Mesenteric fat pad (tissue), 1 donor: ENCODE data around the gene HTR1E. TPM values are rescaled to one million over a fixed set of nuclear protein-coding genes. Genes with fewer than 3 reads are reported as not detected.
"Not testable (repeated sequence)": the region's sequence is repeated elsewhere in the genome, so short reads cannot be mapped to it uniquely, and the experiment has no call there.

Experiments
- DNase-seq: peaks from one replicate; pipeline ENCODE4 v3.0.0-alpha.2; 2020; ENCODE audit warnings: low spot score
- long read RNA-seq: library from polyadenylated mRNA; unstranded; transcript quantifications from one replicate; pipeline ENCODE4 v2.0.0, GENCODE V29; 2020
- total RNA-seq: library from RNA; stranded (reverse); fragmentation: NEBNext Ultra II Directional; extraction: Animal tissue kit (Norgen Biotek cat#: 25700); gene quantifications from one replicate; pipeline ENCODE4 v1.2.1, GENCODE V29; 2021
- donor health status: DM: yes; HTN: yes; CAD: no.

Gene HTR1E
- total RNA-seq, result not detected
- long read RNA-seq, result 0 reads

DNA sequence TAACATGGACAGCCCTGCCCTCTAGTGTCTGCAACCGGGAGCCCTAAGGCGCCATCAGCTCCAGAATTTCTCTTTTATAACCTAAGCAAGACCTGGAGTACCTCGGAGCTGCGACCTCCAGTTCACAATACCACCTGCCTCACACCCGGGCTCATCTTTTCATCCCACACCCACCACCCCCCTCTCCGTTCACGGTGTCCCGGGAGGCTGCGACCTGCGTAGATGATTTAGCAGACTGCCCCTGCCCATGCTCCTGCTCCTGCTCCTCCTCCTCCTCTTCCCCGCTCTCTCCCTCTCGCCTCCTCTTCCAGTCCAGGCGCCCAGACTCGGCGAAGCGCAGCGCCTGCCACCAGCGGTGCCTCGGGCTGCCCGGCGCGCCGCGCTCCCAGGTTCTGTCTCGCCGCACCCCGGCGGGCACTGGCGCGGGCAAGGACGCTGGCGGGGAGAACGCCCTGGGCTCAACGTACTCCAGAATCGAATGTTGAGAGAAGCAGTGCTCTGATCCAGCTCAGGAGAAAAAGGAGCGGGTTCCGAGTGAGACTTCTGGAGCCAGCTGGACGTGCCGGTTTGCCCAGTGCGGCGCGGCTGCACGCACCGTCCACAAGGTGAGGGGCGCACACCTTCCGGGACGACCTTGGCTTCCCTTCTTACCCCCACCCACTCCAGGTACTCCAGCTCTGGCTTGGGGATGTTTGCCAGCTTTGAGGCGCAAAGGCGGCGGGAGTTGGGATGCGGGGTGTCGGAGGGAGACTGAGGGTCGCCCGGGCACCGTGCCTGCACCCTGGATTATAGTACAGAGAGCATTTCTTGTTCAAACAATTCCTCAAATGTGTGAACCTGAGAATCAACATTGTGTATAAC is at the start of gene HTR1E:
HTR1E (plus strand) TSS at position 310 of the 861 bp plus-strand sequence. CDS start 77,807 bp downstream, outside the sequence.
- no peak for DNase-seq

DNA sequence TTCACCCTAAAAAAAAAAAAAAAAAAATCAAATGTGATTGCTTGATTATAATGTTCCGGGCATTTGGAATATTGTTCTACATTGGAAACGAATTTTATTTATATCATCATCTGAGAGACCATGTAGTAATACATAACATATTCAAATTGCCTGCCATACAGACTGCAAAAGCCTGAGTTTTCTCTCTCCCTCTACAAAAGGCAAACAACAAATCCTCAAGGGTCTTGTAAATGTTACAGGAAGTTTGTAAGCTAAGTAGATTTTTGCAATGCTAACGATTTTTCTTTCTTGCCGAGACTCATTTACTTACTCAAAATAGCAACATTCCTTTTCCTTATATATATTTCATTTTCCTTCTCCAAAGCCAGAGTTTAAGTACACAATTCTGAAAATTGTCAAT is 49.0 kb upstream of the HTR1E start:
- DNase-seq, result no peak

DNA sequence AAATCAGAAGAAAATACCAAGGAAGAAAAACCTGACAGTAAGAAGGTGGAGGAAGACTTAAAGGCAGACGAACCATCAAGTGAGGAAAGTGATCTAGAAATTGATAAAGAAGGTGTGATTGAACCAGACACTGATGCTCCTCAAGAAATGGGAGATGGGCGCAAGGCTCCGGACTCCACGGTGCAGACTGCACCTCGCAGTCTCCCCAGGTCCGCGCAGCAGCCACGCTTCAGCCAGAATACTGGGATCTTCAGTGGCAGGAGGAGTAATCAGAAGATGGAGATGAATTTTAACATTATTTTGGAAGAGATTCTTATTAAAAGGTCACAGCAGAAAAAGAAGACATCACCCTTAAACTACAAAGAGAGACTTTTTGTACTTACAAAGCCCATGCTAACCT is 40.1 kb upstream of the HTR1E start:
- DNase-seq, result not testable (repeated sequence)

GRCh38 chr6:86913795-86914194 is 23.5 kb upstream of the HTR1E start:
- DNase-seq, result no peak

- DNase-seq, result no peak
Measured at GRCh38 chr6:86916393-86916792, 20.9 kb upstream of the HTR1E start.

- DNase-seq, result not testable (repeated sequence)
Measured at GRCh38 chr6:86927138-86927537, 10.2 kb upstream of the HTR1E start.

GRCh38 chr6:86927859-86928258 is 9.5 kb upstream of the HTR1E start:
- DNase-seq, result not testable (repeated sequence)

GRCh38 chr6:86934365-86934764 is 3.0 kb upstream of the HTR1E start:
- no peak for DNase-seq

GRCh38 chr6:86936834-86937218 is 502 bp upstream of the HTR1E start:
- no peak for DNase-seq

DNA sequence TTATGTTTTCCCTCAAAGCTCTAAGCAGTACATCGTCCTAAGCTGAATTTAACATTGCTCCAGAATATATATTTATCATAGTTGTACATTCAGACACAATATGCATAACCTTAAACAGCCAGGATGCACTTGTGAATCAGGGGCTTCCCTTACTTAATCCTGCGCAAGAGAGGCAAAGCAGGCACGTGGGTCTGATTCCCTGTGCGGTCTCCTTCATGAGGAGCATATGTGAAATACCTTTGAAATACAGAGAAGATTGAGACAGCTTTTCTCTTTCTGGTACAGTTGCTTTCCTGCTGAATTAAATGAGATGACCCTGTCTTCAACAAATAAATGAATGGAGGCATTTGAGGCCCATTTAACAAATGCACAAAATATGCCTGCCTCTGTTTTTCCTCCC is 1.5 kb downstream of the HTR1E start:
- DNase-seq, result no peak

DNA sequence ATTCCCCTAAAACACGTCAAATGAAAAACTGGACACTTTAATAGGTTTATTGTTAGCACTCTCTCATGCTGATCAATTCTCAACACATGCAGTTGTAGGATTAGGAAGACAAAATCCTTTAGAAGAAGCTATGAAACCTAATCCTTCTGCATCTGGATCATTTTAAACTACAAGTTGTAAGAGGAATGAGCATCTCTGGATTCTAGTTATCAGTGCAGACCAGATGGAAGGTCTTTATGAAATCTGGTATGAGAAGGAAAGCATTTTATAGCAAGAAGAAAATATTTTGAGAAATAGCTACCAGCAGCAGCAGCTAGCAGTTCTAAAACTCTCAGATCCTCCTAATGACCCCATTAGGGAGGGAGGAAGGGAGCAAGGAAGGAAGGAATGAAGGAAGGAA is 4.1 kb downstream of the HTR1E start:
- no peak for DNase-seq

- no peak for DNase-seq
Measured at GRCh38 chr6:86942769-86943516, 5.6 kb downstream of the HTR1E start.

GRCh38 chr6:86943819-86944407 is 6.6 kb downstream of the HTR1E start:
- DNase-seq, result no peak

- no peak for DNase-seq
Measured at GRCh38 chr6:86949771-86950170, 12.4 kb downstream of the HTR1E start.

- no peak for DNase-seq
Measured at GRCh38 chr6:86952991-86953390, 15.7 kb downstream of the HTR1E start.

DNA sequence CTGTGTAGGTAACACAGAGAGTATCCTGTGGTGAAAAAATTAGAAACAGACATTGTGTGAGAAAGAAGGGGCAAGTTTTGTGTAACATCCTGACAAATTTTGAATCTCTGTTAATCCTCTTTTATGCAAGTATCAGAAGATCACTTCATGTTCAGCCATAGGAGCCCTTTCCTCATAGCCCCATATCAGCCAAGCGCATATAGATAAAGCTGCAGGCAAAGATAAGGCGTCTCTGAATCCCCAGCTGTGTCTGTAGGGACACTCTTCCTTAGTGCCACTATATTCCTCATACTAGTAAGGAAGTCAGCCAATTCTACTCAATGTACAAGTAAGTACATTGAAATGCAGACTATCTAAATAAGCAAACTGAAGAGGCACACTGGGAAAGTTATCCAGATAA is 22.3 kb downstream of the HTR1E start:
- DNase-seq, result no peak

GRCh38 chr6:86961455-86962200 is 24.3 kb downstream of the HTR1E start:
- DNase-seq, result no peak

- no peak for DNase-seq
Measured at GRCh38 chr6:86963352-86963751, 26.0 kb downstream of the HTR1E start.

DNA sequence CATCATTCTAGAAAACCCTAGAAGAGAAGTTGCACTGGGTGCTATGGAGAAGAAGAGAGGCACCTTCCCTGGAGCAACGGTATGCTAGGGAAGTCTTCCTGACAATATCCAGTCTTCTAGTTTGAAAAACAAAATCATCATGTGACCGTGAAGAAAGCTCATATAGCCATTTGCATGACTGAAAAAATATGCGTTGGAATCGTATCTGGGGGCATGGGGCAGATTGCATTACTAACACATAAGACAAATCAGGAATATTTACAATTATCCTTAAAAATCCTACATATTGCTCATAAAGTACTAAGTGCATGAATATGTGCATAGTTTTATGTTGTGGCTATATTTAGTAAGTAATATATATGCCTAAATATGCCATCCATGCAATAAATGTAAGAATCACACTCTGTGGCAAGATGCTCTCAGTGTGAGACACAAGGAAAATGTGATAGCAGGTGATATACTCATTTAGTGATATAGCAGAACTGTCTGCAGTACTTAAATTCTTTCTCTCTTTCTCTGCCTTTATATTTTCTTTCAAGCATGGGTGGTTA is 26.8 kb downstream of the HTR1E start:
- no peak for DNase-seq

GRCh38 chr6:86966271-86966670 is 28.9 kb downstream of the HTR1E start:
- DNase-seq, result no peak

GRCh38 chr6:86969573-86969972 is 32.2 kb downstream of the HTR1E start:
- DNase-seq, result no peak
